22Rv1 (cell line): Measurements from ENCODE around the gene CFDP1.
A peak's percentile ranks its signal among the peaks of the same experiment; 100 is the strongest.

Experiments
- H3K27ac ChIP-seq: fragments of 450-650 bp; 2 replicates; pipeline ENCODE4 v1.5.1; 2017
- CTCF ChIP-seq: fragments of 450-650 bp; IDR thresholded peaks from 2 replicates; pipeline ENCODE4 v1.5.1; 2017; ENCODE audit warnings: mild to moderate bottlenecking
- ZFX ChIP-seq: fragments of 450-650 bp; IDR thresholded peaks from 2 replicates; pipeline ENCODE4 v1.6.1; 2017; ENCODE audit warnings: antibody characterized with exemption, borderline replicate concordance

CFDP1 gene

GRCh38 chr16:75385507-75386152 is 47.7 kb downstream of the CFDP1 start:
- TF ChIP-seq ZFX = no peak
- TF ChIP-seq CTCF = peak; percentile 76
- no peak overlapping the region for H3K27ac ChIP-seq

- no peak overlapping the region for H3K27ac ChIP-seq
- TF ChIP-seq CTCF (no peak), ZFX (no peak)
These were observed 50.2 kb downstream of the CFDP1 start for GRCh38 chr16:75383141-75383540.

GRCh38 chr16:75382611-75383010 is 50.7 kb downstream of the CFDP1 start:
- H3K27ac ChIP-seq = no peak overlapping the region
- TF ChIP-seq CTCF = no peak
- no peak for TF ChIP-seq ZFX

- TF ChIP-seq ZFX (no peak), CTCF (no peak)
- no peak overlapping the region for H3K27ac ChIP-seq
These were observed 52.4 kb downstream of the CFDP1 start for GRCh38 chr16:75380870-75381269.

GRCh38 chr16:75379911-75380847 is 53.1 kb downstream of the CFDP1 start:
- no peak overlapping the region for H3K27ac ChIP-seq
- TF ChIP-seq CTCF (no peak), ZFX (no peak)

- H3K27ac ChIP-seq = no peak overlapping the region
- no peak for TF ChIP-seq CTCF
- TF ChIP-seq ZFX = no peak
These were observed 54.0 kb downstream of the CFDP1 start for GRCh38 chr16:75379339-75379738.

GRCh38 chr16:75378616-75379015 is 54.7 kb downstream of the CFDP1 start:
- no peak overlapping the region for H3K27ac ChIP-seq

More at GRCh38 chr16:75378616-75379015, 54.7 kb downstream of the CFDP1 start:
- no peak for TF ChIP-seq CTCF
- TF ChIP-seq ZFX = no peak
